ENCODE results near the gene HABP4.

Gene HABP4

DNA sequence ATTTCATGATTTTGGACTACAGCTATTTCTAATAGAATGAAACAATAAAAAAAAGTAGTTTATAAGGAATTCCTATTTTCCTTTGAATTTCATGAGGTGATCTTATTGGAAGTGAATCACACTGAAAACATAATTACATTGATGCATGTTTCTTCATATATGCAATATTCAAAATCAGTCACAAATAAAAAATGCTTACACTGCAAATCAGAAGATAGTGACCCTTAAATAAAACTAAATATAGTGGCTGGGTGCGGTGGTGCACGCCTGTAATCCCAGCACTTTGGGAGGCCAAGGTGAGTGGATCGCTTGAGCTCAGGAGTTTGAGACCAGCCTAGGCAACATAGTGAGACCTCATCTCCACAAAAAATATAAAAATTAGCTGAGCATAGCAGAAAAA lies 90.1 kb downstream of the HABP4 start:
- Histone ChIP-seq H4K20me1 (ENCODE audit: insufficient read depth, low read length) (no peaks in the 10 kb centered on the region), H3K4me2 (ENCODE audit: low read length) (no peak overlapping the region), H3K27ac (ENCODE audit: low read depth, low read length, poor library complexity, severe bottlenecking) (no peak overlapping the region), H3K9ac (ENCODE audit: low read length) (no peak overlapping the region), H2AFZ (ENCODE audit: low read length) (no peak overlapping the region), H3F3A (ENCODE audit: insufficient read depth, low read length) (no peaks in the 10 kb centered on the region), H3K79me2 (ENCODE audit: insufficient read depth, low read length) (no peaks in the 10 kb centered on the region), H3K4me1 (ENCODE audit: insufficient read depth, low read length, severe bottlenecking) (no peaks in the 10 kb centered on the region), H3K27me3 (ENCODE audit: insufficient read depth, low read length) (no peaks in the 10 kb centered on the region; the same call in 1 of the 2 replicates), H3K4me3 (ENCODE audit: low read depth, low read length, poor library complexity, severe bottlenecking) (no peak overlapping the region), H3K9me3 (ENCODE audit: low read length) (no peaks in the 10 kb centered on the region), H3K9me2 (ENCODE audit: low read depth, low read length) (no peaks in the 10 kb centered on the region), H3K36me3 (ENCODE audit: insufficient read depth, low read length) (no peaks in the 10 kb centered on the region)
- TF ChIP-seq, protein P1, sequence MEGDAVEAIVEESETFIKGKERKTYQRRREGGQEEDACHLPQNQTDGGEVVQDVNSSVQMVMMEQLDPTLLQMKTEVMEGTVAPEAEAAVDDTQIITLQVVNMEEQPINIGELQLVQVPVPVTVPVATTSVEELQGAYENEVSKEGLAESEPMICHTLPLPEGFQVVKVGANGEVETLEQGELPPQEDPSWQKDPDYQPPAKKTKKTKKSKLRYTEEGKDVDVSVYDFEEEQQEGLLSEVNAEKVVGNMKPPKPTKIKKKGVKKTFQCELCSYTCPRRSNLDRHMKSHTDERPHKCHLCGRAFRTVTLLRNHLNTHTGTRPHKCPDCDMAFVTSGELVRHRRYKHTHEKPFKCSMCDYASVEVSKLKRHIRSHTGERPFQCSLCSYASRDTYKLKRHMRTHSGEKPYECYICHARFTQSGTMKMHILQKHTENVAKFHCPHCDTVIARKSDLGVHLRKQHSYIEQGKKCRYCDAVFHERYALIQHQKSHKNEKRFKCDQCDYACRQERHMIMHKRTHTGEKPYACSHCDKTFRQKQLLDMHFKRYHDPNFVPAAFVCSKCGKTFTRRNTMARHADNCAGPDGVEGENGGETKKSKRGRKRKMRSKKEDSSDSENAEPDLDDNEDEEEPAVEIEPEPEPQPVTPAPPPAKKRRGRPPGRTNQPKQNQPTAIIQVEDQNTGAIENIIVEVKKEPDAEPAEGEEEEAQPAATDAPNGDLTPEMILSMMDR (IDR thresholded peaks at IDR 0.05; ENCODE audit: low read length) = no peak
- no peak for TF ChIP-seq EZH2 (IDR thresholded peaks at IDR 0.05; ENCODE audit: borderline replicate concordance, low read length)
